Mesendoderm (in vitro differentiated cells): Measurements from ENCODE around the gene HMX2.

Experiments used
- DNase-seq: peaks from one replicate; pipeline ENCODE4 v3.0.0; 2013
- H2AK5ac ChIP-seq: 2 replicates; pipeline ENCODE4 v1.6.1; 2013; ENCODE audit warnings: low read length, inconsistent platforms
- H2BK120ac ChIP-seq: 2 replicates; pipeline ENCODE4 v1.6.1; 2013; ENCODE audit warnings: low read depth, mild to moderate bottlenecking, low read length, moderate library complexity, mixed read lengths
- H2BK15ac ChIP-seq: replicated peaks from 2 replicates; pipeline ENCODE4 v1.6.1; 2013; ENCODE audit warnings: low read depth, mild to moderate bottlenecking, moderate library complexity
- H2BK5ac ChIP-seq: 2 replicates; pipeline ENCODE4 v1.6.1; 2013; ENCODE audit warnings: low read length, inconsistent platforms
- H3K18ac ChIP-seq: 2 replicates; pipeline ENCODE4 v1.6.1; 2013; ENCODE audit warnings: mild to moderate bottlenecking, low read length, mixed read lengths
- H3K23ac ChIP-seq: one replicate; pipeline ENCODE4 v1.6.1; 2013; ENCODE audit warnings: low read length
- H3K27ac ChIP-seq: 2 replicates; pipeline ENCODE4 v1.5.1; 2013; ENCODE audit warnings: low read depth, mild to moderate bottlenecking, inconsistent platforms, low read length, moderate library complexity
- H3K27me3 ChIP-seq: 2 replicates; pipeline ENCODE4 v1.6.1; 2013; ENCODE audit warnings: low read length, control low read depth, mild to moderate bottlenecking, inconsistent platforms; ENCODE audit not compliant: insufficient read depth, poor library complexity
- H3K36me3 ChIP-seq: 2 replicates; pipeline ENCODE4 v1.6.1; 2013; ENCODE audit warnings: low read length, inconsistent platforms; ENCODE audit not compliant: control insufficient read depth, insufficient read depth
- H3K4ac ChIP-seq: one replicate; pipeline ENCODE4 v1.6.1; 2013; ENCODE audit warnings: low read depth, mild to moderate bottlenecking, low read length, moderate library complexity
- H3K4me1 ChIP-seq: 2 replicates; pipeline ENCODE4 v1.6.1; 2013; ENCODE audit warnings: low read depth, low read length, inconsistent platforms; ENCODE audit not compliant: control insufficient read depth
- H3K4me2 ChIP-seq: 2 replicates; pipeline ENCODE4 v1.6.1; 2013; ENCODE audit warnings: low read length
- H3K4me3 ChIP-seq: 2 replicates; pipeline ENCODE4 v1.5.1; 2013; ENCODE audit warnings: mild to moderate bottlenecking, low read length
- H3K56ac ChIP-seq: one replicate; pipeline ENCODE4 v1.6.1; 2013; ENCODE audit warnings: low read length
- H3K79me1 ChIP-seq: 2 replicates; pipeline ENCODE4 v1.6.1; 2013; ENCODE audit warnings: low read length, inconsistent platforms
- H3K79me2 ChIP-seq: 2 replicates; pipeline ENCODE4 v1.6.1; 2013; ENCODE audit warnings: mild to moderate bottlenecking, low read length; ENCODE audit not compliant: control insufficient read depth, insufficient read depth
- H3K9ac ChIP-seq: 2 replicates; pipeline ENCODE4 v1.6.1; 2013; ENCODE audit warnings: low read length, inconsistent platforms
- H4K5ac ChIP-seq: one replicate; pipeline ENCODE4 v1.6.1; 2013; ENCODE audit warnings: low read length
- H4K8ac ChIP-seq: one replicate; pipeline ENCODE4 v1.6.1; 2013; ENCODE audit warnings: low read depth, mild to moderate bottlenecking, control low read depth, low read length, moderate library complexity
- WGBS: extraction: QIAGEN DNeasy Blood & Tissue Kit; methylation state at CpG from one replicate; pipeline ENCODE4 v1.1.7; 2013; ENCODE audit warnings: low lambda C conversion rate, missing lambda C conversion rate; ENCODE audit not compliant: insufficient coverage; ENCODE audit errors: extremely low coverage; 5-methylcytosine and 5-hydroxymethylcytosine counted together

The HMX2 gene

GRCh38 chr10:123149162-123149567 is 1.2 kb downstream of the HMX2 start:
- Histone ChIP-seq H2BK15ac (no peak overlapping the region), H4K5ac (no peak overlapping the region), H3K79me2 (no peaks in the 10 kb centered on the region), H3K4me3 (no peak overlapping the region), H3K23ac (no peak overlapping the region), H2AK5ac (no peak overlapping the region), H3K27ac (no peak overlapping the region), H3K4me1 (no peaks in the 10 kb centered on the region), H4K8ac (no peak overlapping the region), H3K56ac (no peak overlapping the region), H2BK120ac (no peak overlapping the region), H2BK5ac (no peak overlapping the region), H3K9ac (no peak overlapping the region), H3K4ac (no peak overlapping the region), H3K79me1 (no peaks in the 10 kb centered on the region), H3K18ac (no peak overlapping the region), H3K4me2 (peak overlapping the region; percentile 79), H3K27me3 (peaks cover 66% of the 10 kb centered on the region), H3K36me3 (no peaks in the 10 kb centered on the region)
- peak; percentile 31 for DNase-seq
- WGBS = no CpG with 5 or more reads among the region's 12 CpGs

GRCh38 chr10:123149568-123150270 is 1.8 kb downstream of the HMX2 start:
- Histone ChIP-seq H3K23ac (no peak overlapping the region), H3K4me3 (peak overlapping the region; percentile 25), H2BK120ac (no peak overlapping the region), H3K18ac (no peak overlapping the region), H4K8ac (no peak overlapping the region), H3K56ac (peak overlapping the region; percentile 75), H3K4me2 (peak overlapping the region; percentile 79), H3K4ac (no peak overlapping the region), H2BK5ac (no peak overlapping the region), H2AK5ac (no peak overlapping the region), H4K5ac (no peak overlapping the region), H3K4me1 (no peaks in the 10 kb centered on the region), H3K79me1 (no peaks in the 10 kb centered on the region), H3K27me3 (peaks cover 61% of the 10 kb centered on the region), H2BK15ac (no peak overlapping the region), H3K36me3 (no peaks in the 10 kb centered on the region), H3K9ac (peak overlapping the region; percentile 41), H3K79me2 (peaks cover 1% of the 10 kb centered on the region), H3K27ac (no peak overlapping the region)
- no CpG with 5 or more reads among the region's 76 CpGs for WGBS
- peak; percentile 57 for DNase-seq

- no peak overlapping the region for H3K23ac ChIP-seq
- H3K36me3 ChIP-seq = no peaks in the 10 kb centered on the region
- H3K56ac ChIP-seq = peak overlapping the region; percentile 75
- WGBS = no CpG with 5 or more reads among the region's 34 CpGs
- no peak overlapping the region for H3K4ac ChIP-seq
- peak overlapping the region; percentile 79 for H3K4me2 ChIP-seq
- no peak overlapping the region for H2AK5ac ChIP-seq
- no peak overlapping the region for H2BK5ac ChIP-seq
- H3K18ac ChIP-seq = no peak overlapping the region
- H2BK120ac ChIP-seq = no peak overlapping the region
- peaks cover 56% of the 10 kb centered on the region for H3K27me3 ChIP-seq
- peak overlapping the region; percentile 48 for H3K9ac ChIP-seq
- no peak overlapping the region for H4K5ac ChIP-seq
- H2BK15ac ChIP-seq = no peak overlapping the region
- peaks cover 8% of the 10 kb centered on the region for H3K79me2 ChIP-seq
- H3K4me1 ChIP-seq = no peaks in the 10 kb centered on the region
- H3K27ac ChIP-seq = no peak overlapping the region
- H4K8ac ChIP-seq = no peak overlapping the region
- no peak for DNase-seq
- H3K79me1 ChIP-seq = no peaks in the 10 kb centered on the region
- no peak overlapping the region for H3K4me3 ChIP-seq
Measured at GRCh38 chr10:123150271-123150985, 2.5 kb downstream of the HMX2 start.

- Histone ChIP-seq H3K4me1 (no peaks in the 10 kb centered on the region), H3K4ac (no peak overlapping the region), H3K4me2 (peak overlapping the region; percentile 55), H4K8ac (no peak overlapping the region), H2BK120ac (no peak overlapping the region), H4K5ac (no peak overlapping the region), H3K23ac (no peak overlapping the region), H2BK5ac (no peak overlapping the region), H3K4me3 (no peak overlapping the region), H2AK5ac (no peak overlapping the region), H3K79me1 (peaks cover under 1% of the 10 kb centered on the region), H3K9ac (peak overlapping the region; percentile 48), H3K79me2 (peaks cover 13% of the 10 kb centered on the region), H3K18ac (no peak overlapping the region), H3K56ac (peak overlapping the region; percentile 75), H2BK15ac (no peak overlapping the region), H3K27me3 (peaks cover 48% of the 10 kb centered on the region), H3K36me3 (peaks cover under 1% of the 10 kb centered on the region), H3K27ac (no peak overlapping the region)
- peak; percentile 69 for DNase-seq
- no CpG with 5 or more reads among the region's 56 CpGs for WGBS
Measured at GRCh38 chr10:123150986-123151736, 3.2 kb downstream of the HMX2 start.

GRCh38 chr10:123151737-123152135 is 3.8 kb downstream of the HMX2 start:
- Histone ChIP-seq H3K18ac (no peak overlapping the region), H3K4me1 (no peaks in the 10 kb centered on the region), H3K9ac (no peak overlapping the region), H3K23ac (no peak overlapping the region), H3K4me2 (no peak overlapping the region), H3K27me3 (peaks cover 44% of the 10 kb centered on the region), H2BK5ac (no peak overlapping the region), H3K56ac (no peak overlapping the region), H2BK15ac (no peak overlapping the region), H3K79me1 (peaks cover 4% of the 10 kb centered on the region), H3K4me3 (no peak overlapping the region), H3K4ac (no peak overlapping the region), H2AK5ac (no peak overlapping the region), H3K79me2 (peaks cover 19% of the 10 kb centered on the region), H3K36me3 (peaks cover 4% of the 10 kb centered on the region), H3K27ac (no peak overlapping the region), H4K5ac (no peak overlapping the region), H4K8ac (no peak overlapping the region), H2BK120ac (no peak overlapping the region)
- WGBS = no CpG with 5 or more reads among the region's 7 CpGs
- DNase-seq = no peak
